HG03342 (cell line): ENCODE data around the gene TMEM239.
"Not testable (repeated sequence)": the region's sequence is repeated elsewhere in the genome, so short reads cannot be mapped to it uniquely, and the experiment has no call there.

Source experiments
- ATAC-seq: cut with Tn5 transposase; IDR thresholded peaks from one replicate; pipeline ENCODE4 v1.9.1; 2021; ENCODE audit warnings: mild to moderate bottlenecking, moderate library complexity; ENCODE audit not compliant: unreplicated experiment

TMEM239 gene

GRCh38 chr20:2816030-2816582, at the start of gene TMEM239:
Gene TMEM239 (plus strand): TSS chr20:2816364. CDS start chr20:2816555, 191 bp downstream.
- no peak for ATAC-seq

DNA sequence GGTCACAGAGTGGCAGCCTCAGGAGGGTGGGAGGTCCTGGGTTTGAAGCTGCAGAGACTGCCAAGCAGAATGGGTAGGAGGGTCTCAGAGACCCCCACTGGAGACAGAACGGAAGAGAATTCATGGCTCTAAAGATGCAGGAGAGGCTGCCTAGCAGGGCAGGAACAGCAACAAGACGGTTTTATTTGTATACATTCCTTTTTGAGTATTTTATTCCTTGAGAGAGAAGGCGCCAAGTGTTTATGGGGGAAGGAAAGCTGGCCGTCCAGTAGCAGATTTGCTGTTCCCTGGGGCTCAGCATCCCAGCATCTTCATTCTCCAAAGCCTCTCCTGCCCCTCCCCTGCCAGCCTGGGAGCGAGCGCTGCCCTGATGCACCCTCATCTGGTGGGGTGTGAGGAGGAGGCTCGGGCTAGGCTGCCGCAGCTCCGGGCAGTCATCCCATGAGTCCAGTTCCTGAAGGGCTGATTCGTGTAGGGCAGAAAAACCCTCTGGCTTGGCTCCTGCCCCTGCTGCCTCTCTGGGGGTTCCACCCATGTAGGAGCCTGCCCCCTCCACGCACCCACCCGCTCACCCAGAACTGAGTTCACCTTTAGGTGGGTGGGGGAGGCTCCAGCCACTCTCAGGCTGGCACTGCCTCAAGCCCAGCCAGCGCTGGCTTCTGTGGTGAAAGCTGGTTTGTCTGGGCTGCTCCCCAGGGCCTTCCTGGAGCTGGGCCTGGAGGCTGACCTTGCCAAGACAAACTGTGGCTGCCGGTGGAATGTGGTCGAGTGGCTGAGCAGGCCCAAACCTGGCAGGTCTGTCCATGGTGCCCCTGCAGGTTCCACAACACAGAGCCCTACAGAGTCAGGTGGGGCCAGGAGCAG, 48.2 kb upstream of the TMEM239 start:
- no peak for ATAC-seq

DNA sequence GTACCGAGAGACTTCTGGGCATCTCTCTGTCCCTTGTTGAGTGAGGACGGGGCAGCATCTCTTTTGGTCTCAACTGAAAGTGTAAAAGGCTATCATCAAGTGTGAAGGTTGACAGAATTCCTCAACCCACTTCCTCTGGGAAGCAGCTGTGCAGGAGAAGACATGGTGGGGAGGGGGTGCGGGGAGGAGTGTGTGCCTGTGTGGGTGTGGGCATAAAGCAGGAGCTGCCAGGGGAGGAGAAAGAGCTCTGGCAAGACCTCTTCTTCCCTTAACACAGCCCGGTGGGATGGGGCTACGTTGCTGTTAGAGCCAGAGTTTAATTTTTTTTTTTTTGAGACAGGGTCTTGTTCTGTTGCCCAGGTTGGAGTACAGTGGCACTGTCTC, 47.5 kb upstream of the TMEM239 start:
- no peak for ATAC-seq

DNA sequence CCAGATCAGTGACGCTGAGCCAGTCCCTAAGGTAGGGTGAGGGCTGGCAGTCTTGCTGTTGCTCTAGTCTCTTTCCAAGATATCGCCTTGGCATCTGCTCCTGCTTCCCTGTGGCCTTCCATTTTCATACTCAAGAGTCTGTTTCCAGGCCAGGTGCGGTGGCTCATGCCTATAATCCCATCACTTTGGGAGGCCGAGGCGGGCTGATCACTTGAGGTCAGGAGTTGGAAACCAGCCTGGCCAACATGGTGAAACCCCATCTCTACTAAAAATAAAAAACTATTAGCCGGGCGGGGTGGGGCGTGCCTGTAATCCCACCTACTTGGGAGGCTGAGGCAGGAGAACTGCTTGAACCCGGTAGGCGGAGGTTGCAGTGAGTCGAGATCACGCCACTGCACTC, 46.1 kb upstream of the TMEM239 start:
- ATAC-seq: not testable (repeated sequence)

- ATAC-seq: no peak
These were observed 44.5 kb upstream of the TMEM239 start for GRCh38 chr20:2771631-2772080.

- ATAC-seq: no peak
These were observed 42.4 kb upstream of the TMEM239 start for GRCh38 chr20:2773812-2774211.

GRCh38 chr20:2775139-2775538, 41.0 kb upstream of the TMEM239 start:
- ATAC-seq: no peak

DNA sequence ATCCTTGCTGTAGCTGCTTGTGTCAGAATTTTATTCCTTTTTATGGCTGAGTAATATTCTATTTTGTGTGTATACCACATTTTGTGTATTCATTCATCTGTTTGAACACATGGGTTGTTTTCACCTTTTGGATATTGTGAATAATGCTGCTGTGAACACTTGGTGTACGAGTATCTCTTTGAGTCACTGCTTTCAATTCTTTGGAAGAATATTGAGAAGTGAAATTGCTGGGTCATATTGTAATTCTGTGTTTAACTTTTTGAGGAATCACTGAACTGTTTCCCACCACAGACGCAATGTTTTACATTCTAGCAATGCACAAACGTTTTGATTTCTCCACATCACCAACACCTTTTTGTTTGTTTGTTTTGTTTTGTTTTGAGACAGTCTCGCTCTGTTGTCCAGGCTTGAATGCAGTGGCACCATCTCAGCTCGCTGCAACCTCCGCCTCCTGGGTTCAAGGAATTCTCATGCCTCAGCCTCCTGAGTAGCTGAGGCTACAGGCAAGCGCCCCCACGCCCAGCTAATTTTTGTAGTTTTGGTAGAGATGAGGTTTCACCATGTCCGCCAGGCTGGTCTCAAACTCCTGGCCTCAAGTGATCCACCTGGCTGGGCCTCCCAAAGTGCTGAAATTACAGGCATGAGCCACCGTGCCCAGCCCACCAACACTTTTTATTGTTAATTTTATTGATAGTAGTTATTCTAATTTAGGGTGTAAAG, 37.4 kb upstream of the TMEM239 start:
- no peak for ATAC-seq

GRCh38 chr20:2780948-2781347, 35.2 kb upstream of the TMEM239 start:
- ATAC-seq: no peak

DNA sequence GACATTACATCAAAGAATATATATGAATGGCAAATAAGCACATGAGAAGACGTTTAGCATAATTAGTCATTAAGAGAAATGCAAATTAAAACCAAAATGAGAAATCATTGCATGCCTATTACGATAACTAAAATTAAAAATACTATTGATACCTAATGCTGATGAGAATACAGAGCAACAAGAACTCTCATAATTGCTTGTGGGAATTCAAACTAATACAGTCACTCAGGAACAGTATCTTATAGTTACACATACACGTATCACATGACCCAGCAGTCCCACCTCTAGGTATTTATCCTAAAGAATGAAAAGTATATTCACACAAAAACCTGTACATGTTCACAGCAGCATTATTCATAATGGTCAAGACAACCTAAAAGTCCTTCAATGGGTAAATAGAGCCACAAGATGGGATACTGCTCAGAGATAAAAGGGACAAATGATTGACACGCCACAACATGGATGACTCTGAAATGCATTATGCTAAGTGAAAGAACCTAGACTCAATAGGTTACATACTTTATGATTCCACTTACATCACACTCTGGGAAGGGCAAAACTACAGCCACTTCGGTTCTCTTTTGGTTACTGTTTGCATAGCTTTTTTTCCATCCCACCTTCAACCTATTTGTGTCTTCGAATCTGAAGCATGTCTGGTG, 32.1 kb upstream of the TMEM239 start:
- ATAC-seq: no peak

DNA sequence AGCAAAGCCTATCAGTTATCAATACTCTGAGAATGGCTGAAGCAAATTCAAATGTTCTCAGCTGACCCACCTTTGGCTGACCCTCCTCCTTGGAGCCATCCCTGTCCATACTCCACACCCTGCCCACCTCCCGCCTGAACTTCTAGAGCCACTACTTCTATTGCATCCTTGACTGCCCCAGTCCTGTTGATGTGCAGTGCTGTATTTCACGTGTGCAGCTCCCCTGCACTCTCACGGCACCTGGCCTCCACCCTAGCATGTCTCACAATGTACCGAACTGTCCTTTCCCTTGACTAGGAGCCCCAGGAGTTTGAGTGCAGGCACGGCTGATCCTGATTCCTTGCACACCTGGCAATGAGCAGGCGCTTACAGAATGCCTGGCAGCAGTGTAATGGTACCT, 22.7 kb upstream of the TMEM239 start:
- ATAC-seq: no peak

DNA sequence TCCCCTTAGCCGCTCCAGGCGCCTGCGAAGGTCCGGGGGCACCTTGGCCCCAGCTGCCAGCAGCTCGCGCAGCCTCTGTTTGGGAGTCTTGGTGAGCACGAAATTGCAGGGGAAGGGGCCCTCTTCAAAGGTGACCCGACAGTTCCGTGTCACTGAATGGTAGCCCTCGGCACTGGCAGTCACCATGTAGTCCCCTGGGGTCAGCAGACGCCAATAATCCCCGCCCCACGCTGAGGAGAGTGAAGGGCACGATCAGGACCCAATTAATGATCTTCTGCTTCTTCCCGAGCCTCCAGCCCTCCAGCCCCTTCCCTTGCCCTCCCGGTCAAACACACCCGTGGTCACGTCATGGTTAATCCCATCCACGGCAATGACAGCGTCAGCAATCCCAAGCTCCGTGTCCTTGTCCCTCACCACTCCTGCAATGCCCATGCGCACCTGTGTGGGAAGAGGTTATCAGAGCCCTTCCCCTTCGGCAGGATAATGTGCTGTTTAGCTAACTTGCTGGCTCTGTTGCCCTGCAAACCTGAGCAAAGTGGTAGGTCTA, 21.9 kb upstream of the TMEM239 start:
- no peak for ATAC-seq

DNA sequence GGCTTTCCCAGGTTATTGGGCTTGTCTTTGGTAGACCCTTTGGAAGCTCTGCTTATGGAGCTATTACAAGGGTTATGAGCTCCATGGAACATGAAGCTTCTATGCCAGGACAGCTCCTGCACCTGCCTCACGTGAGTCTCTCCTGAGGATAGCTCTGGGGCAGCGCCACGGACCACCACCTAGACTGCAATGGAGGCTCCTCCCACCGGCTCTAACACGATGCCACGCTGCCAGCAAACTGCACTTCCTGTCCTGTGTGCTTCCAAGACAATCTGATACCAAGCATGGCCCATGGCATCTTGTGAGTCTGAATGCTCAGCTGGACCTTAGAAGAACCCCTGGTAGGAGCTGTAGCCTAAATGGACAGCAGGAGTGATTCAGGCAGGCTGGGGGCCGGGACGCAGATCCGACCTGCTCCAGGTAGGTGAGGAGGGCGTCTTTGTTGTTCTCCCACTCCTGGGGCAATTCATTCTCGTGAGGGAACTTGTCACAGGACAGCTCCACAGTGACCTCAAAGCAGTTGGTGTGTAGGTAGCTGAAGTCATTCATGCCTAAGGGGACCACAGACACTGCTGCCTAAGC, 21.2 kb upstream of the TMEM239 start:
- ATAC-seq: no peak

DNA sequence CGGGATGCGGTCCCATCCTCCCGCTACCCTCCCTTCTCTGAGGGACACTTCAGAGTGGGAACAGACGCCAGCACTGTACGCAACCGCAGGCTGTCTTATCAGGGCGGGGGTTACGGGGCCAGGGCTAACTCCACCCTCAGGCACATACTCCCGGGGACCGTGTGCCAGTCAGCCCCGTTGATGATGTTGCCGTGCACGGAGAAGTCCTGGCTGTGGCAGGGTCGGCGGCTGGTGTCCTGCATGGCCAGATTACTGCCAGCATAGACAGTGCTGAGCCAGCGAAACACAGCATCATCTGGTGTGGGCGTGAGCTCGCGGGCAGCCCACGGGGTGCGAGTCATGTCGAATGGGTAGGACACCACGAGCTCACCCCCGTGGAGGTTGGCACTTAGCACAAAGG, 20.7 kb upstream of the TMEM239 start:
- ATAC-seq: no peak

GRCh38 chr20:2796011-2796660, 20.0 kb upstream of the TMEM239 start:
- no peak for ATAC-seq

DNA sequence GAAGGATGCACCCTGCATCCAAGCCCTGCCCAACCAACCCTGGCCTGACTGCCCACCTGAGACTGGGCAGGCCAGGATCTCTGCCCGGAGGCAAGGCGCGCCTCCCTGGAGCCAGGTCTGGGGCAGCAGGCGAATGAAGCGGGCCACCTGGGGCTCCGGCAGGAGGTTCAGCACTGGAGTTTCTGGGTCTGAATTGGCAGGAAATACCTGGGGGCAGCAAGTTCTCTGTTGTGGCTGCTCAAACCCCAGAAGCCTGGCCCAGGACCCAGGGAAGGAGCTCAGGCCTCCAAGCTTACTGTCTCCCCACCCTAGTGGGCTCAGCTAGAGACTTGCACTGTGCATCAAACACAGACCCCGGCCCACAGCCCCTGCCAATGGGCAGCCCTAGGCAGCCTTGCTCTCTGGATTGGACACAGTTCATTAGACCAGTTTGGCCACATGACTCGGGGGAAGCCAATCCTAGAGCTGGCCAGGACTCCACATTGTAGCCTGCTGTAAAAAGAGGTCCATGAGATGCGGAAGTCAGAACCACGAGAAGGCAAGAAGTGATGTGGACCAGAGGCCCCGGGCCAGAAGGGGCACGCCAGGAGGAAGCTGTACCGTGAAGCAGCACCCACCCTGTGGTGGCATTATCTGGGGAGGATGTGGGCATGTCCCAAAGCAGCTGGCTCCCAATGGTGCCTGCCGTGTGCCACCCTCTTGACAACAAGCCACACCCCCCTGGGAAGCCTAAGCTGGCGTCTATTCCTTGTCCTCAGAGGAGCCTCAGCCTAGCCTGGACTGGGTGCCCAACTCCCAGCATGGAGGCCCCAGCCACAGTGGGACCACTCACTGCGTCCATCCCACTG, 18.8 kb upstream of the TMEM239 start:
- no peak for ATAC-seq

GRCh38 chr20:2798095-2798805, 17.9 kb upstream of the TMEM239 start:
- ATAC-seq: no peak

- no peak for ATAC-seq
These were observed 17.4 kb upstream of the TMEM239 start for GRCh38 chr20:2798814-2799213.

DNA sequence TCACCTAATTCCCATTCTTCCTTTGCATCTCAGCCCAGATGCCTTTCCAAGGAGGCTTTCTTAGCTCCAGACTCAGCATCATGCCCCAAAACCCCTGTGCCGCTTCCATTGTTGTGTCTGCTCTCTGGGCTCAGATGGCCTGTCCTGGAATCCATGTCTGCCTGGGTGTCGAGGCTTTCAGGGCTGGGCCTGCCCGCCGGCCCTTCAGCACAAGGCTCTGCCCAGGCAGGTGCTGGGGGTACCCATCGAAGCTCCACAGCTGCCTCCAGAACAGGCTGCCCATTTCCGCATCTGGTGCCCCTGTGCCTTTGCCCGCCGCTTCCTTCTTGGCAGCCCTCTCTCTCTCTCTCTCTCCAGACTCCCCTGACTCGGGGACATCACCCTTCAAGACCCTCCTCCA, 16.9 kb upstream of the TMEM239 start:
- no peak for ATAC-seq
